ENCODE measurements around the gene PPAN.
A peak's percentile ranks its signal among the peaks of the same experiment; 100 is the strongest.

The PPAN gene

GRCh38 chr19:10118960-10119359 is 12.8 kb downstream of the PPAN start:
- peak in 1 of 2 donors; percentile 34 for DNase-seq (ENCODE audit: low read depth in 2 of 2)
- no peak for TF ChIP-seq CTCF (IDR thresholded peaks at IDR 0.05; ENCODE audit: low read depth, low read length)
- peak overlapping the region; percentile 95 to 98 for H3K4me3 ChIP-seq (replicated peaks in 1 of 2; ENCODE audit: low read depth in 2 of 2, low read length in 2 of 2)

GRCh38 chr19:10120538-10121189 is 14.5 kb downstream of the PPAN start:
- no peak for TF ChIP-seq CTCF (IDR thresholded peaks at IDR 0.05; ENCODE audit: low read depth, low read length)
- peak; percentile 89 to 99 for DNase-seq (ENCODE audit: low read depth in 2 of 2)
- H3K4me3 ChIP-seq (replicated peaks in 1 of 2; ENCODE audit: low read depth in 2 of 2, low read length in 2 of 2), result peak overlapping the region in 1 of 2 donors; percentile 34

DNA sequence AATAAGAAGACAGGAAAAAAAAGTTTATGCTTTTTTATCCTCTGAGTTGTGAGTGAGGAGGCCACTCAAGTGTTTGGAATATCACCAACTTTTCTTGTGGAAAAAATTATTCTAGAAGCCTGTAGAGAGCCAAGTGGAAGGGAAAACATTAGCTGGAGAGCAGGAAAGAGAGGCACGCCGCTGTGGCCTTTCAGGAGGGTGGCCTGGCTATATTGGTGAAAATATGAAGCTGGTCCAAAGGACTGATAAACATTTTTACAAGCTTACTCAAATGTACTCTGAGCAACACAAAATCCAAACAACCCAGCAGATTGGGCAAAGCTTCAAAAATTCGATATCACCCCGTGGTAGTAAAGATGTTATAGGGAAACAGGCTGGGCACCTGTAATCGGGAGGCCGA is 15.9 kb downstream of the PPAN start:
- peak; percentile 64 to 81 for DNase-seq (ENCODE audit: low read depth in 2 of 2)
- H3K4me3 ChIP-seq (replicated peaks in 1 of 2; ENCODE audit: low read depth in 2 of 2, low read length in 2 of 2), result no peak overlapping the region
- no peak for TF ChIP-seq CTCF (IDR thresholded peaks at IDR 0.05; ENCODE audit: low read depth, low read length)

DNA sequence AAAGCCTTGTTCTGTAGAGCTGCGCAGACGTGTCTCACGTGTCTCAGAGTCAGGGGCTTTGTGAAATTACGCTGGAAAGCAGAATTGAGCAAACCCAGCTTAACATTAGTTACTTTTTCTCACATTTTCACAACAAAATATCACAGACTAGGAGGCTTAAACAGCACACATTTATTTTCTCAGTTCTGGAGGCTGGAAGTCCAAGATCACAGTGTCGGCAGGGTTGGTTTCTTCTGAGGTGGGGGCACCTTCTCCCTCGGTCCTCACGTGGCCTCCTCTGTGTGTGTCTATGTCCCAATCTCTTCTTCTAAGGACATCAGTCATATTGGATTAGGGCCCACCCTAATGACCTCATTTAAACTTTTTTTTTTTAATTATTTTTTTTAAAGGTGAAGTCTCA is 18.3 kb downstream of the PPAN start:
- no peak for DNase-seq (ENCODE audit: low read depth in 2 of 2)
- H3K4me3 ChIP-seq (replicated peaks in 1 of 2; ENCODE audit: low read depth in 2 of 2, low read length in 2 of 2), result no peak overlapping the region
- no peak for TF ChIP-seq CTCF (IDR thresholded peaks at IDR 0.05; ENCODE audit: low read depth, low read length)

DNA sequence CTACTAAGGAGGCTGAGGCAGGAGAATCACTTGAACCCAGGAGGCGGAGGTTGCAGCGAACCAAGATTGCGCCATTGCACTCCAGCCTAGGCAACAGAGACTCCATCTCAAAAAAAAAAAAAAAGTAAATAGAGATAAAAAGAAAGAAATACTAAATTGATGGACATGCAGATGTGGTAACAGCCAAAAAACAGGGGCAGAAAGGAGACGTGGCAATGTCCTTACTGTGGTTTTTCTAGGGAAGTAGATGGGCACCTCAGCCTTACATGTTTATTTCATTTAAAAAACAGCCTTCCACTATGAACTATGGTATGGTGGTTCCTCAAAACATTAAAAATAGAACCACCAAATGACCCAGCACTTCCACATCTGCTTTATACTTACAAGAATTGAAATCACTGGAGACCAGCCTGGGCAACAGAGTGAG is 20.1 kb downstream of the PPAN start:
- H3K4me3 ChIP-seq (replicated peaks in 1 of 2; ENCODE audit: low read depth in 2 of 2, low read length in 2 of 2), result no peak overlapping the region
- no peak for DNase-seq (ENCODE audit: low read depth in 2 of 2)
- no peak for TF ChIP-seq CTCF (IDR thresholded peaks at IDR 0.05; ENCODE audit: low read depth, low read length)

DNA sequence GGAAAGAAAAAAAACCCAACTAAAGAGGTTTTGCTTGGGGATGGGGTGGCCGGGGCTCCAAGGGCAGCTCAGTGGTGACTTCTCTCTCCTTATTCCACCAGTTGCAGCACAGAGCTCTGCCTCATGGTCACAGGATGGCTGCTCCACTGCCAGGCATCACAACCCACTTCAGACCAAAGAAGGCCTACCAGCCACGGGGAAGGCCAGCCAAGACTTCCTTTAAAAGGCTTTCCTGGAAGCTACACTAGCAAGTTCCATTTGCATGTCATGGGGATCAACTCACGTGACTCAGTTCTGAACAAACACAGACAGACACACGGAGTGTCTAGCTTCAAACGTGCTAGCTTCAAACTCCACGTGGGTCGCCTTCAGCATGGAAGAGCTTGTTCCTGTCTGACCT is 26.7 kb downstream of the PPAN start:
- TF ChIP-seq CTCF (IDR thresholded peaks at IDR 0.05; ENCODE audit: low read depth, low read length), result no peak
- H3K4me3 ChIP-seq (replicated peaks in 1 of 2; ENCODE audit: low read depth in 2 of 2, low read length in 2 of 2), result no peak overlapping the region
- no peak for DNase-seq (ENCODE audit: low read depth in 2 of 2)

DNA sequence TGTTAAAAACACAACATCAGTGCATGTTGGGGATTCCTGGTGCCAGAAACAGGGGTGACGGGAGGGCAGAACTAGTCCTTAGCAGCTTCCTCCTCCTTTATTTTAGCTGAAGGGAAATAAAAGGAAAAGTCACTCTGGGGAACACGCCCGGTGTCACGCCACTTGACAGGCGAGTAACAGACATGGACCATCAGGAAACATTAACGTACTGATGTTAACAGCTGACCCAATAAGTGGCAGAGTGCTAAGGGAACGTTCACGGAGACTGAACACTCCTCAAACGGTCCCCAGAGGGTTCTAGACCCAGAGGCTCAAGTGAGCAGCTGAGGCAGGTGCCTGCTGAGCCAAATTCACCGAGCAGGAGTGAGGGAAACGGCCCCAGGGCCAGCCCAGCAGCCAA is 27.4 kb downstream of the PPAN start:
- H3K4me3 ChIP-seq (replicated peaks in 1 of 2; ENCODE audit: low read depth in 2 of 2, low read length in 2 of 2), result no peak overlapping the region
- DNase-seq (ENCODE audit: low read depth in 2 of 2), result no peak
- no peak for TF ChIP-seq CTCF (IDR thresholded peaks at IDR 0.05; ENCODE audit: low read depth, low read length)
